GM19455 (cell line): ENCODE measurements around the gene CHCHD4.

ENCODE experiments used
- ATAC-seq: cut with Tn5 transposase; IDR thresholded peaks from one replicate; pipeline ENCODE4 v1.9.1; 2021; ENCODE audit not compliant: unreplicated experiment

Gene CHCHD4

GRCh38 chr3:14137004-14137403 lies 12.3 kb upstream of the CHCHD4 start:
- ATAC-seq: no peak

GRCh38 chr3:14135581-14135980 lies 10.9 kb upstream of the CHCHD4 start:
- ATAC-seq: no peak

GRCh38 chr3:14134291-14134690 lies 9.6 kb upstream of the CHCHD4 start:
- ATAC-seq: no peak

GRCh38 chr3:14133876-14134275 lies 9.2 kb upstream of the CHCHD4 start:
- no peak for ATAC-seq

- ATAC-seq: no peak
Observed at GRCh38 chr3:14133188-14133800, 8.6 kb upstream of the CHCHD4 start.

- ATAC-seq: no peak
Observed at GRCh38 chr3:14132689-14133088, 8.0 kb upstream of the CHCHD4 start.

GRCh38 chr3:14132120-14132519 lies 7.5 kb upstream of the CHCHD4 start:
- ATAC-seq: no peak

- ATAC-seq: no peak
Observed at GRCh38 chr3:14131134-14131533, 6.5 kb upstream of the CHCHD4 start.

- no peak for ATAC-seq
Observed at GRCh38 chr3:14130707-14131106, 6.0 kb upstream of the CHCHD4 start.

- ATAC-seq: no peak
Observed at GRCh38 chr3:14130230-14130629, 5.6 kb upstream of the CHCHD4 start.

GRCh38 chr3:14129296-14129695 lies 4.6 kb upstream of the CHCHD4 start:
- ATAC-seq: no peak

- no peak for ATAC-seq
Observed at GRCh38 chr3:14128724-14129123, 4.1 kb upstream of the CHCHD4 start.

GRCh38 chr3:14127516-14128161 lies 3.0 kb upstream of the CHCHD4 start:
- no peak for ATAC-seq

GRCh38 chr3:14126887-14127505 lies 2.3 kb upstream of the CHCHD4 start:
- ATAC-seq: no peak

- ATAC-seq: no peak
Observed at GRCh38 chr3:14126017-14126886, 1.6 kb upstream of the CHCHD4 start.

GRCh38 chr3:14125193-14126016 lies 735 bp upstream of the CHCHD4 start:
- peak; percentile 28 for ATAC-seq

- peak; percentile 52 for ATAC-seq
Observed at GRCh38 chr3:14124223-14124614, 451 bp downstream of the CHCHD4 start.

GRCh38 chr3:14123308-14124222 lies 1.1 kb downstream of the CHCHD4 start:
- no peak for ATAC-seq

GRCh38 chr3:14122301-14122700 lies 2.4 kb downstream of the CHCHD4 start:
- ATAC-seq: no peak

GRCh38 chr3:14121859-14122258 lies 2.8 kb downstream of the CHCHD4 start:
- ATAC-seq: no peak
